ENCODE results near the gene EZR. TPM values are rescaled to one million over a fixed set of nuclear protein-coding genes. Genes with fewer than 3 reads are reported as not detected.

EZR gene
- total and polyA plus RNA-seq, 2 of the 13 experiments (the other 11 are each of a cell fraction or from before 2014, with no cell fraction given) = 34.7 to 60.3 TPM

DNA sequence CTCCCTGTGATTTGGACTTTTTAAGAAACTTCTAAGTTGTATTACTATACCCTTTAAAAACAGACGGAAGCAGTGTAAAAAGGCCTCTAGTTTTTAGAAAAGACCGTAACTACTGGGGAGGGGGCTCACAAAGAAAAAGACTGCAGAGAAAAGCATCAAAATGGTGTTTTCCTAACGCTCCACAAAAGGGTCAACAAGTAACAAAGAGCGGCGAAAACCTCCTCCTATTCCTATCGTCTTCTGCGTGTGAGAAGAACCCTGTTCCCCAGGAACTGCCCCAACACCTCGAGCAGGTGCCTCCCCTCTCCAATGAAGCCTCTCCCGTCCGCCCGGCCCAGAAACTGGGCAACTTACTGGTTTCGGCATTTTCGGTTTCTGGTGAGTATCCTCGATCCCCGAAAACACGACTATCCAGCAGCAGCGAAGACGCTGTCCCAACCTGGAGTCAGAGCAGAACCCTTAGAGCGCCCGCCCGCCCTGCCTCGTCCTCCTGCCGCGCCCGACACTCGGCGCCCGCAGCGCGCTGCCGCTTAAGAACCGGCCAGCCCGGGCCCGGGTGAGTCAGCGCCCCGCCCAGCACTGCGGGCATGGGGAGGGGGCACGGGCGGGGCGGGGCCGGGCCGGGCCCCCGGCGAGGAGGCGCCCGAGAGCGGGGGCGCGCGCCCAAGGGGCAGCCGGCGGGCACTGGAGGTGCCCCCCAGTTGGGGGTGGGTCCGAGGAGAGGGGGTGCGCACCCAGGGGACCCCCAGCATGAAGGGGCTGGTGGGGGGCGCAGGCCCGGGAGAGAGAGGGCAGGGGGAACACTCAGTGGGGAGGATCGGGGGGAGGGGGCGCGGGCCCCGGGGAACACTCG, 1.2 kb downstream of the EZR start (continued):
- TF ChIP-seq PRDM15 (CRISPR knock-in tag; IDR thresholded peaks at IDR 0.05) (0 out of 2 replicates have a peak, but pooled peaks have one; percentile 12), SRF (IDR thresholded peaks at IDR 0.05; ENCODE audit: low read depth, low read length) (no peak), ADNP (CRISPR knock-in tag; IDR thresholded peaks at IDR 0.05) (no peak), AKAP8 (CRISPR knock-in tag; IDR thresholded peaks at IDR 0.05) (no peak; the same call in 1 of the 2 replicates), ZNF879 (CRISPR knock-in tag; IDR thresholded peaks at IDR 0.05) (no peak), DR1 (CRISPR knock-in tag; IDR thresholded peaks at IDR 0.05) (peak; percentile 91), KAT2B (IDR thresholded peaks at IDR 0.05; ENCODE audit: borderline replicate concordance, low read depth, low read length) (no peak), FOXK1 (CRISPR knock-in tag; IDR thresholded peaks at IDR 0.05; ENCODE audit: borderline replicate concordance, low read depth) (no peak), ZNF747 (CRISPR knock-in tag; IDR thresholded peaks at IDR 0.05; ENCODE audit: borderline replicate concordance) (0 out of 2 replicates have a peak, but pooled peaks have one; percentile 59), NFE2L1 (CRISPR knock-in tag; IDR thresholded peaks at IDR 0.05; ENCODE audit: borderline replicate concordance) (no peak), ZNF282 (IDR thresholded peaks at IDR 0.05; ENCODE audit: partially characterized antibody) (no peak), TCF12 (IDR thresholded peaks at IDR 0.05) (no peak), TCF12 (CRISPR knock-in tag; IDR thresholded peaks at IDR 0.05) (no peak), NR2F1 (CRISPR knock-in tag; IDR thresholded peaks at IDR 0.05) (no peak), ZNF589 (CRISPR knock-in tag; conservative IDR thresholded peaks at IDR 0.05) (no peak), SRY (CRISPR knock-in tag; IDR thresholded peaks at IDR 0.05) (0 out of 2 replicates have a peak, but pooled peaks have one; percentile 19), ZNF331 (CRISPR knock-in tag; IDR thresholded peaks at IDR 0.05) (peak; percentile 80), FOSL1 (CRISPR knock-in tag; IDR thresholded peaks at IDR 0.05; ENCODE audit: borderline replicate concordance) (peak; percentile 75), RARA (CRISPR knock-in tag; IDR thresholded peaks at IDR 0.05) (no peak)
- TF ChIP-seq, protein P1, sequence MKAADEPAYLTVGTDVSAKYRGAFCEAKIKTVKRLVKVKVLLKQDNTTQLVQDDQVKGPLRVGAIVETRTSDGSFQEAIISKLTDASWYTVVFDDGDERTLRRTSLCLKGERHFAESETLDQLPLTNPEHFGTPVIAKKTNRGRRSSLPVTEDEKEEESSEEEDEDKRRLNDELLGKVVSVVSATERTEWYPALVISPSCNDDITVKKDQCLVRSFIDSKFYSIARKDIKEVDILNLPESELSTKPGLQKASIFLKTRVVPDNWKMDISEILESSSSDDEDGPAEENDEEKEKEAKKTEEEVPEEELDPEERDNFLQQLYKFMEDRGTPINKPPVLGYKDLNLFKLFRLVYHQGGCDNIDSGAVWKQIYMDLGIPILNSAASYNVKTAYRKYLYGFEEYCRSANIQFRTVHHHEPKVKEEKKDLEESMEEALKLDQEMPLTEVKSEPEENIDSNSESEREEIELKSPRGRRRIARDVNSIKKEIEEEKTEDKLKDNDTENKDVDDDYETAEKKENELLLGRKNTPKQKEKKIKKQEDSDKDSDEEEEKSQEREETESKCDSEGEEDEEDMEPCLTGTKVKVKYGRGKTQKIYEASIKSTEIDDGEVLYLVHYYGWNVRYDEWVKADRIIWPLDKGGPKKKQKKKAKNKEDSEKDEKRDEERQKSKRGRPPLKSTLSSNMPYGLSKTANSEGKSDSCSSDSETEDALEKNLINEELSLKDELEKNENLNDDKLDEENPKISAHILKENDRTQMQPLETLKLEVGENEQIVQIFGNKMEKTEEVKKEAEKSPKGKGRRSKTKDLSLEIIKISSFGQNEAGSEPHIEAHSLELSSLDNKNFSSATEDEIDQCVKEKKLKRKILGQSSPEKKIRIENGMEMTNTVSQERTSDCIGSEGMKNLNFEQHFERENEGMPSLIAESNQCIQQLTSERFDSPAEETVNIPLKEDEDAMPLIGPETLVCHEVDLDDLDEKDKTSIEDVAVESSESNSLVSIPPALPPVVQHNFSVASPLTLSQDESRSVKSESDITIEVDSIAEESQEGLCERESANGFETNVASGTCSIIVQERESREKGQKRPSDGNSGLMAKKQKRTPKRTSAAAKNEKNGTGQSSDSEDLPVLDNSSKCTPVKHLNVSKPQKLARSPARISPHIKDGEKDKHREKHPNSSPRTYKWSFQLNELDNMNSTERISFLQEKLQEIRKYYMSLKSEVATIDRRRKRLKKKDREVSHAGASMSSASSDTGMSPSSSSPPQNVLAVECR (CRISPR knock-in tag; IDR thresholded peaks at IDR 0.05; ENCODE audit: borderline replicate concordance) = no peak; the same call in 1 of the 2 replicates
- TF ChIP-seq, protein P2, sequence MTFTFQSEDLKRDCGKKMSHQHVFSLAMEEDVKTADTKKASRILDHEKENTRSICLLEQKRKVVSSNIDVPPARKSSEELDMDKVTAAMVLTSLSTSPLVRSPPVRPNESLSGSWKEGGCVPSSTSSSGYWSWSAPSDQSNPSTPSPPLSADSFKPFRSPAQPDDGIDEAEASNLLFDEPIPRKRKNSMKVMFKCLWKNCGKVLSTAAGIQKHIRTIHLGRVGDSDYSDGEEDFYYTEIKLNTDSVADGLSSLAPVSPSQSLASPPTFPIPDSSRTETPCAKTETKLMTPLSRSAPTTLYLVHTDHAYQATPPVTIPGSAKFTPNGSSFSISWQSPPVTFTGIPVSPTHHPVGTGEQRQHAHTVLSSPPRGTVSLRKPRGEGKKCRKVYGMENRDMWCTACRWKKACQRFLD (CRISPR knock-in tag; IDR thresholded peaks at IDR 0.05; ENCODE audit: borderline replicate concordance) = no peak
